DOHH2 (cell line): ENCODE data around the gene CACNA1F.

Experiments used
- EZH2phosphoT487 ChIP-seq: fragments of 200-600 bp; sonication (generic); IDR thresholded peaks from 2 replicates; pipeline ENCODE4 v1.6.1; 2017; ENCODE audit warnings: borderline replicate concordance, mild to moderate bottlenecking, antibody characterized with exemption, low read length, moderate library complexity, mixed read lengths
- TF ChIP-seq, protein P1 (sequence below): fragments of 200-600 bp; sonication (generic); IDR thresholded peaks from one replicate; pipeline ENCODE4 v1.5.1; 2014; ENCODE audit warnings: antibody characterized with exemption, mild to moderate bottlenecking, low read depth, low read length; ENCODE audit not compliant: poor library complexity, severe bottlenecking

DNA sequence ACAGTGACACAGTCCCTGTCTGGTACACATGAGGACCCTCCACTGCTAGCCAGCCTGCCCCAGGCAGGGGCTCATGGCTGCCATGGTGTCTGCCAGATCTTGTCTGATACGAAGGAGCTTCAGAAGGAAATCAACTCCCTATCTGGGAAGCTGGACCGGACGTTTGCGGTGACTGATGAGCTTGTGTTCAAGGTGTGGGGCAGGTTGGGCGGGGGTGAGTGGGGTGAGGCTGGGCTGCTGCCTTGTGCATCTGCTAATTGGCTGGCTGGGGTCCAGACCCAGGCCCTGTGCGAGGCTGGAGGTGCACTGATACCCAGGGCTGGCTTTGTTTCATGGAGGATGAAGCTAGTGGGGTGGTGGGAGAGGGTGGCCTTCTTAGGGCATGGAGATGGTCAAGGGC, 15.9 kb upstream of the CACNA1F start:
- TF ChIP-seq, protein P1, sequence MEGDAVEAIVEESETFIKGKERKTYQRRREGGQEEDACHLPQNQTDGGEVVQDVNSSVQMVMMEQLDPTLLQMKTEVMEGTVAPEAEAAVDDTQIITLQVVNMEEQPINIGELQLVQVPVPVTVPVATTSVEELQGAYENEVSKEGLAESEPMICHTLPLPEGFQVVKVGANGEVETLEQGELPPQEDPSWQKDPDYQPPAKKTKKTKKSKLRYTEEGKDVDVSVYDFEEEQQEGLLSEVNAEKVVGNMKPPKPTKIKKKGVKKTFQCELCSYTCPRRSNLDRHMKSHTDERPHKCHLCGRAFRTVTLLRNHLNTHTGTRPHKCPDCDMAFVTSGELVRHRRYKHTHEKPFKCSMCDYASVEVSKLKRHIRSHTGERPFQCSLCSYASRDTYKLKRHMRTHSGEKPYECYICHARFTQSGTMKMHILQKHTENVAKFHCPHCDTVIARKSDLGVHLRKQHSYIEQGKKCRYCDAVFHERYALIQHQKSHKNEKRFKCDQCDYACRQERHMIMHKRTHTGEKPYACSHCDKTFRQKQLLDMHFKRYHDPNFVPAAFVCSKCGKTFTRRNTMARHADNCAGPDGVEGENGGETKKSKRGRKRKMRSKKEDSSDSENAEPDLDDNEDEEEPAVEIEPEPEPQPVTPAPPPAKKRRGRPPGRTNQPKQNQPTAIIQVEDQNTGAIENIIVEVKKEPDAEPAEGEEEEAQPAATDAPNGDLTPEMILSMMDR, result no peak
- TF ChIP-seq EZH2phosphoT487, result no peak
